Sigmoid colon (tissue), 4 donors: Measurements from ENCODE around the gene E2F2.

ENCODE experiments used
- CTCF ChIP-seq, 4 experiments: fragments of 450-650 bp in 3 of 4; fragments of 200-600 bp in 1 of 4; IDR thresholded peaks; one replicate each; pipeline ENCODE4 v1.5.1; 2016 to 2019; ENCODE audit warnings: antibody characterized with exemption in 4 of 4, mild to moderate bottlenecking in 3 of 4, moderate library complexity in 2 of 4
- POLR2A ChIP-seq, 2 donors: fragments of 450-650 bp; IDR thresholded peaks; one replicate each; pipeline ENCODE4 v1.6.1; 2016; ENCODE audit warnings: antibody characterized with exemption in 2 of 2, mild to moderate bottlenecking in 2 of 2, moderate library complexity in 2 of 2
- POLR2AphosphoS5 ChIP-seq, 4 donors: sonication (generic); formaldehyde crosslinking; IDR thresholded peaks; one replicate each; pipeline ENCODE4 v1.6.1; 2017; ENCODE audit warnings: antibody characterized with exemption in 4 of 4

GRCh38 chr1:23475641-23476040 lies 55.4 kb downstream of the E2F2 start:
- TF ChIP-seq CTCF (IDR thresholded peaks at IDR 0.05) (no peak), POLR2AphosphoS5 (IDR thresholded peaks at IDR 0.05) (no peak), POLR2A (IDR thresholded peaks at IDR 0.05) (no peak)
